BLaER1 (cell line): ENCODE results near the gene COA8.
A peak's percentile ranks its signal among the peaks of the same experiment; 100 is the strongest.

Experiments used
- H3K27ac ChIP-seq: shearing (Covaris generic); formaldehyde crosslinking; 2 replicates; pipeline ENCODE4 v1.8.1; 2022
- H3K27me3 ChIP-seq: shearing (Covaris generic); formaldehyde crosslinking; 2 replicates; pipeline ENCODE4 v1.8.1; 2022
- H3K36me3 ChIP-seq: shearing (Covaris generic); formaldehyde crosslinking; 2 replicates; pipeline ENCODE4 v1.8.1; 2022
- H3K4me1 ChIP-seq: shearing (Covaris generic); formaldehyde crosslinking; 2 replicates; pipeline ENCODE4 v1.8.1; 2022
- H3K4me2 ChIP-seq: shearing (Covaris generic); formaldehyde crosslinking; 2 replicates; pipeline ENCODE4 v1.8.1; 2022
- H3K4me3 ChIP-seq: shearing (Covaris generic); formaldehyde crosslinking; 2 replicates; pipeline ENCODE4 v1.8.1; 2022
- H3K9ac ChIP-seq: shearing (Covaris generic); formaldehyde crosslinking; 2 replicates; pipeline ENCODE4 v1.8.1; 2022
- H3K9me3 ChIP-seq: shearing (Covaris generic); formaldehyde crosslinking; 2 replicates; pipeline ENCODE4 v1.8.1; 2022
- H4K20me1 ChIP-seq: shearing (Covaris generic); formaldehyde crosslinking; 2 replicates; pipeline ENCODE4 v1.8.1; 2022
- Cebpa-rat ChIP-seq: shearing (Covaris generic); IDR thresholded peaks from 2 replicates; pipeline ENCODE4 v1.8.1; 2022

The COA8 gene

GRCh38 chr14:103548463-103549351 lies 14.1 kb upstream of the COA8 start:
- Histone ChIP-seq H3K9ac (no peak overlapping the region), H3K27ac (peak overlapping the region; percentile 90)

DNA sequence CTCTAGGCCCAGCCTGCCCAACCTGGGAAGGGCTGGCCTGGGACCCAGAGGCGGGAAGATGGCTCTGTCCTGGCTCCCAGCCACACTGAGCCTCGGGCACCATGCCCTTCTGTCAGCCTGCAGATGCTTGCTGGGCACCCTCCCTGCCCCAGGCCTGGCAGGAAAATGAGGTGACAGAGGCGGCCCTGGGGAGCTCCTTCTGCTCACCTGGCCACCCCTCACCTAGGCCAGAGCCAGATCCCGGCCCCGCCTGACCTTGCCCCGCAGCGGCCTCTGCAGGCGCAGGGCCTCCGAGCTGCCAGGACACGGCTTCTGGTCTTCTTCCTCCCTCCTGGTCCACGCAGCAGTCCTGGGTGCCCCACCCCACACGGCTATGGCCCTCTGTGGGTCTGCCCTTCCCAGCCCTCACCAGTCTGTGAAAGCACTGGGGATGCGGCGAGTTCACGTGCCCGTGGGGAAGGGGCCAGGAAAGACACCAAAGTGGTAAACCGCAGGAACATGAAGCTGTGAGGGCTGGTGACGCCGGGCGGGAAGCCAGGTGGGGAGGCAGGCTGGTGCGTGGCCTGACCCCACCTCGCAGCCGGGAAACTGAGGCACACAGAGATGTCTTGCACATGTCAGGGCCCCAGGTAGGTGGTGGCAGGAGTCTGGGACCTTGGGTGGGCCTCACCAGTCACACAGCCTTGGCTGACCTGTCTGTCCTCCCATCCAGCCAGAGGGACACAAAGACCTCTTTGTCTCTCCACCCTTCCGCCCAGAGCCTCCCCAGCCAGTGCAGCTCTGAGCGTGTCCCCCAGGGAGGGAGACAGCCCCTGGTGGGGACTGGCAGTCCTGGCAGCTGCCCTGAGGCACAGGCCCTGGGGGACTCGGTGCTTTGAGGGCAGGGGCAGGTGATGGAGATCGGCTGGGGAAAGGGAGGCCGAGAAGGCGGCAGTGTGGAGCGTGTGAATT lies 13.1 kb upstream of the COA8 start:
- Histone ChIP-seq H4K20me1 (peaks cover 26% of the 10 kb centered on the region), H3K9ac (peak overlapping the region; percentile 73), H3K4me1 (peaks cover 92% of the 10 kb centered on the region), H3K27ac (peak overlapping the region; percentile 90), H3K27me3 (no peaks in the 10 kb centered on the region), H3K4me2 (peak overlapping the region; percentile 91), H3K9me3 (no peaks in the 10 kb centered on the region), H3K4me3 (peak overlapping the region; percentile 51), H3K36me3 (peaks cover 3% of the 10 kb centered on the region; the same call in 1 of the 2 replicates)
- TF ChIP-seq Cebpa-rat: no peak

More at GRCh38 chr14:103548463-103549351, 14.1 kb upstream of the COA8 start:
- peak overlapping the region; percentile 91 for H3K4me2 ChIP-seq
- peaks cover 99% of the 10 kb centered on the region for H3K4me1 ChIP-seq
- peaks cover 26% of the 10 kb centered on the region for H4K20me1 ChIP-seq
- H3K4me3 ChIP-seq: no peak overlapping the region; the same call in 1 of the 2 replicates
- no peaks in the 10 kb centered on the region for H3K36me3 ChIP-seq
- H3K27me3 ChIP-seq: no peaks in the 10 kb centered on the region
- no peaks in the 10 kb centered on the region for H3K9me3 ChIP-seq
- no peak for TF ChIP-seq Cebpa-rat

GRCh38 chr14:103550451-103551337 lies 12.1 kb upstream of the COA8 start:
- Histone ChIP-seq H4K20me1 (peaks cover 35% of the 10 kb centered on the region), H3K4me3 (peak overlapping the region; percentile 51), H3K9me3 (no peaks in the 10 kb centered on the region), H3K36me3 (peaks cover 8% of the 10 kb centered on the region; the same call in 1 of the 2 replicates), H3K9ac (peak overlapping the region; percentile 73), H3K27me3 (no peaks in the 10 kb centered on the region), H3K4me2 (peak overlapping the region; percentile 91), H3K4me1 (peaks cover 92% of the 10 kb centered on the region), H3K27ac (peak overlapping the region; percentile 90)
- TF ChIP-seq Cebpa-rat: no peak

GRCh38 chr14:103551338-103551762 lies 11.4 kb upstream of the COA8 start:
- Histone ChIP-seq H4K20me1 (peaks cover 42% of the 10 kb centered on the region), H3K4me3 (peak overlapping the region; percentile 51), H3K27me3 (no peaks in the 10 kb centered on the region), H3K9ac (peak overlapping the region; percentile 73), H3K27ac (peak overlapping the region; percentile 90), H3K9me3 (no peaks in the 10 kb centered on the region), H3K36me3 (peaks cover 8% of the 10 kb centered on the region; the same call in 1 of the 2 replicates), H3K4me2 (peak overlapping the region; percentile 91), H3K4me1 (peaks cover 92% of the 10 kb centered on the region)
- TF ChIP-seq Cebpa-rat: no peak

- peaks cover 8% of the 10 kb centered on the region; the same call in 1 of the 2 replicates for H3K36me3 ChIP-seq
- peak overlapping the region; percentile 91 for H3K4me2 ChIP-seq
- H3K27ac ChIP-seq: peak overlapping the region; percentile 90
- peaks cover 46% of the 10 kb centered on the region for H4K20me1 ChIP-seq
- TF ChIP-seq Cebpa-rat: no peak
- no peaks in the 10 kb centered on the region for H3K27me3 ChIP-seq
- no peak overlapping the region for H3K4me3 ChIP-seq
- no peaks in the 10 kb centered on the region for H3K9me3 ChIP-seq
- peak overlapping the region; percentile 73 for H3K9ac ChIP-seq
- H3K4me1 ChIP-seq: peaks cover 89% of the 10 kb centered on the region
Measured at GRCh38 chr14:103552011-103552845, 10.5 kb upstream of the COA8 start.

GRCh38 chr14:103552846-103553210 lies 9.9 kb upstream of the COA8 start:
- Histone ChIP-seq H3K36me3 (peaks cover 13% of the 10 kb centered on the region), H3K9me3 (no peaks in the 10 kb centered on the region), H3K27ac (peak overlapping the region; percentile 90), H4K20me1 (peaks cover 48% of the 10 kb centered on the region), H3K27me3 (no peaks in the 10 kb centered on the region), H3K4me1 (peaks cover 89% of the 10 kb centered on the region), H3K9ac (no peak overlapping the region), H3K4me2 (peak overlapping the region; percentile 91), H3K4me3 (no peak overlapping the region)
- no peak for TF ChIP-seq Cebpa-rat

- Histone ChIP-seq H3K9me3 (no peaks in the 10 kb centered on the region), H3K4me2 (peak overlapping the region; percentile 74), H3K4me3 (no peak overlapping the region), H3K9ac (peak overlapping the region; percentile 20; the same call in 1 of the 2 replicates), H4K20me1 (peaks cover 72% of the 10 kb centered on the region), H3K27me3 (no peaks in the 10 kb centered on the region), H3K4me1 (peaks cover 88% of the 10 kb centered on the region), H3K36me3 (peaks cover 41% of the 10 kb centered on the region), H3K27ac (peak overlapping the region; percentile 3; the same call in 1 of the 2 replicates)
- no peak for TF ChIP-seq Cebpa-rat
Measured at GRCh38 chr14:103555559-103556337, 7.0 kb upstream of the COA8 start.
